Endothelial cell of umbilical vein (primary cell): Measurements from ENCODE around the gene CYP4V2. TPM values are rescaled to one million over a fixed set of nuclear protein-coding genes. Genes with fewer than 3 reads are reported as not detected.

Source experiments
- BruUV-seq: library from RNA; stranded (reverse); fragments of 400-500 nt; replicated peaks from 2 replicates; lab custom pipeline; 2021; lab: Mats Ljungman, UMichigan
- CTCF ChIA-PET: fragments of 300-600, 350-600 bp; sonication (Branson Sonifier 250); formaldehyde crosslinking; loops from one replicate; lab custom pipeline; 2021; ENCODE audit warnings: antibody characterized with exemption, inconsistent platforms; lab: Charles Lee
- POLR2A ChIA-PET: fragments of 300-600, 350-600 bp; sonication (Branson Sonifier 250); formaldehyde crosslinking; loops from one replicate; lab custom pipeline; 2021; ENCODE audit warnings: antibody characterized with exemption, inconsistent platforms; lab: Charles Lee
- DNase-seq: peaks from one replicate; pipeline ENCODE4 v3.0.0-alpha.2; 2011; ENCODE audit warnings: low read depth, low spot score
- FAIRE-seq: peaks from 2 replicates; lab custom pipeline; 2011; peaks lifted over from hg19 to GRCh38; lab: Jason Lieb, UNC
- H2AFZ ChIP-seq: 2 replicates; pipeline ENCODE4 v1.6.0; 2012; ENCODE audit warnings: low read depth, low read length, control low read depth, inconsistent platforms
- H3K27ac ChIP-seq: 2 replicates; pipeline ENCODE4 v1.5.1; 2011; ENCODE audit warnings: low read depth, mild to moderate bottlenecking, control low read depth, low read length, moderate library complexity; ENCODE audit not compliant: insufficient read depth
- H3K27me3 ChIP-seq, 2 experiments: 2 replicates each; pipeline versions ENCODE4 v1.6.0 to v1.6.1; 2011; ENCODE audit warnings: low read length in 2 of 2, mixed read lengths in 1 of 2; ENCODE audit not compliant: control insufficient read depth in 2 of 2, insufficient read depth in 2 of 2
- H3K36me3 ChIP-seq, 2 experiments: 2 replicates in 1 of 2; 3 replicates in 1 of 2; pipeline ENCODE4 v1.5.1; 2011; ENCODE audit warnings: low read length in 2 of 2, mild to moderate bottlenecking in 1 of 2, moderate library complexity in 1 of 2; ENCODE audit not compliant: control insufficient read depth in 2 of 2, insufficient read depth in 2 of 2; ENCODE audit errors: extremely low read depth in 1 of 2
- H3K4me1 ChIP-seq: 3 replicates; pipeline ENCODE4 v1.5.1; 2011; ENCODE audit warnings: mild to moderate bottlenecking, low read length; ENCODE audit not compliant: control insufficient read depth, insufficient read depth; ENCODE audit errors: extremely low read depth
- H3K4me2 ChIP-seq: 2 replicates; pipeline ENCODE4 v1.6.1; 2011; ENCODE audit warnings: low read length, control low read depth, mixed read lengths; ENCODE audit not compliant: insufficient read depth
- H3K4me3 ChIP-seq, 3 experiments: fragments of 200-600 bp in 1 of 3; sonication (generic), shearing (Covaris generic) in 1 of 3; replicated peaks in 1 of 3; 2 replicates each; pipeline ENCODE4 v1.5.1; 2011 to 2016; ENCODE audit warnings: control low read depth in 3 of 3, low read length in 3 of 3, mild to moderate bottlenecking in 2 of 3, inconsistent platforms in 1 of 3, low read depth in 1 of 3, moderate library complexity in 1 of 3; ENCODE audit not compliant: insufficient read depth in 1 of 3
- H3K79me2 ChIP-seq: 2 replicates; pipeline ENCODE4 v1.6.0; 2012; ENCODE audit warnings: low read length, inconsistent platforms; ENCODE audit not compliant: control insufficient read depth, insufficient read depth
- H3K9ac ChIP-seq: replicated peaks from 2 replicates; pipeline ENCODE3; 2011; ENCODE audit warnings: low read length, control low read depth; ENCODE audit not compliant: insufficient read depth; ENCODE audit errors: extremely low read depth
- H3K9me1 ChIP-seq: replicated peaks from 3 replicates; pipeline ENCODE4 v1.6.0; 2011; ENCODE audit warnings: mild to moderate bottlenecking, low read length; ENCODE audit not compliant: control insufficient read depth, insufficient read depth; ENCODE audit errors: extremely low read depth
- H3K9me3 ChIP-seq: replicated peaks from 2 replicates; pipeline ENCODE4 v1.5.1; 2012; ENCODE audit warnings: low read length, inconsistent platforms; ENCODE audit not compliant: control insufficient read depth, insufficient read depth
- H4K20me1 ChIP-seq: replicated peaks from 2 replicates; pipeline ENCODE3; 2011; ENCODE audit warnings: mild to moderate bottlenecking, low read length; ENCODE audit not compliant: control insufficient read depth, insufficient read depth; ENCODE audit errors: extremely low read depth
- CTCF ChIP-seq, 2 donors: IDR thresholded peaks; 1 replicate in 1 of 2; 2 replicates in 1 of 2; pipeline ENCODE4 v1.5.1; 2011; ENCODE audit warnings: low read length in 2 of 2, mild to moderate bottlenecking in 2 of 2, moderate library complexity in 2 of 2, control low read depth in 1 of 2, inconsistent platforms in 1 of 2, low read depth in 1 of 2; ENCODE audit not compliant: insufficient read depth in 1 of 2; ENCODE audit errors: extremely low read depth in 1 of 2
- EZH2 ChIP-seq: IDR thresholded peaks from 2 replicates; pipeline ENCODE4 v1.6.1; 2012; ENCODE audit warnings: borderline replicate concordance, low read depth, mild to moderate bottlenecking, moderate library complexity, low read length, inconsistent platforms; ENCODE audit not compliant: severe bottlenecking
- FOS ChIP-seq: IDR thresholded peaks from 2 replicates; pipeline ENCODE4 v1.6.1; 2011; ENCODE audit warnings: mild to moderate bottlenecking, low read length, moderate library complexity, borderline replicate concordance; ENCODE audit not compliant: insufficient read depth
- GATA2 ChIP-seq: IDR thresholded peaks from 2 replicates; pipeline ENCODE4 v1.7.0; 2011; ENCODE audit warnings: low read depth, mild to moderate bottlenecking, moderate library complexity, mixed read lengths, low read length; ENCODE audit not compliant: insufficient read length, insufficient read depth
- JUN ChIP-seq: IDR thresholded peaks from 2 replicates; pipeline ENCODE4 v1.6.1; 2011; ENCODE audit warnings: borderline replicate concordance, low read depth; ENCODE audit not compliant: insufficient read length, insufficient read depth
- MAX ChIP-seq: IDR thresholded peaks from 2 replicates; pipeline ENCODE4 v1.6.1; 2011; ENCODE audit not compliant: insufficient read depth, insufficient read length
- MYC ChIP-seq: IDR thresholded peaks from one replicate; pipeline ENCODE4 v1.6.1; 2011; ENCODE audit warnings: mild to moderate bottlenecking, low read depth, low read length
- POLR2A ChIP-seq: IDR thresholded peaks from 2 replicates; pipeline ENCODE4 v1.6.1; 2012; ENCODE audit warnings: low read depth, mild to moderate bottlenecking, control low read depth, low read length
- POLR2AphosphoS5 ChIP-seq: IDR thresholded peaks from 2 replicates; pipeline ENCODE4 v1.6.1; 2012; ENCODE audit warnings: low read depth, mild to moderate bottlenecking, control low read depth, low read length, moderate library complexity; ENCODE audit not compliant: insufficient read depth
- dilution Hi-C: fragments of 300-500 bp; cut with MboI; formaldehyde crosslinking; loops from one replicate; pipeline ENCODE4 v1.15.0; 2019; ENCODE audit warnings: low sequenced_read_pairs; ENCODE audit not compliant: extremely low pct_ligation_motif_present
- intact Hi-C: fragments of 100-400 bp; cut with micrococcal nuclease; formaldehyde crosslinking; loops from one replicate; pipeline ENCODE4 v1.10.0; 2022
- polyA plus RNA-seq, 4 experiments: library from polyadenylated mRNA; depleted of rRNA in 3 of 4; stranded (reverse) in 3 of 4; unstranded in 1 of 4; fragments of >200 nt; gene quantifications; 2 replicates each; pipeline versions ENCODE4 v1.2.1 to v1.2.3, GENCODE V29; 2011 to 2012; ENCODE audit warnings: missing spikeins in 1 of 4
- total RNA-seq: library from RNA; stranded (reverse); gene quantifications from 2 replicates; pipeline ENCODE4 v1.2.3, GENCODE V29; 2021

CYP4V2 gene
- total and polyA plus RNA-seq, 2 donors (not counting 3 experiments of a cell fraction or from before 2014, with no cell fraction given) = 0.28 to 1.7 TPM

- no peak overlapping the region for H3K4me2 ChIP-seq
- H3K4me1 ChIP-seq = no peaks in the 10 kb centered on the region
- no peak overlapping the region for H3K9ac ChIP-seq
- TF ChIP-seq JUN (no peak), MYC (no peak), GATA2 (no peak), FOS (no peak), POLR2A (no peak), CTCF (IDR thresholded peaks at IDR 0.05; ENCODE audit: extremely low read depth in 1 of 2, insufficient read depth in 1 of 2, low read depth in 1 of 2, low read length in 2 of 2) (no peak), POLR2AphosphoS5 (no peak), MAX (no peak), EZH2 (no peak)
- no peaks in the 10 kb centered on the region for H4K20me1 ChIP-seq
- intact Hi-C loops = no loop called here
- DNase-seq (no peak), FAIRE-seq (no peak)
- CTCF ChIA-PET = no interaction called here
- dilution Hi-C loops = no loop called here
- H3K36me3 ChIP-seq = no peaks in the 10 kb centered on the region
- no peaks in the 10 kb centered on the region for H3K79me2 ChIP-seq
- H3K27me3 ChIP-seq = no peaks in the 10 kb centered on the region
- no peaks in the 10 kb centered on the region for H3K9me3 ChIP-seq
- POLR2A ChIA-PET = no interaction called here
- no peak overlapping the region for H3K4me3 ChIP-seq
- H3K27ac ChIP-seq = no peak overlapping the region
- no peak overlapping the region for H2AFZ ChIP-seq
- BruUV-seq = no TSS peak
- no peaks in the 10 kb centered on the region for H3K9me1 ChIP-seq
These were observed 49.1 kb downstream of the CYP4V2 start for GRCh38 chr4:186240452-186240847.
